VCaP (cell line): ENCODE measurements around the gene NDUFA5.
A peak's percentile ranks its signal among the peaks of the same experiment; 100 is the strongest.

Experiments
- H3K27ac ChIP-seq: fragments of 450-650 bp; 2 replicates; pipeline ENCODE4 v1.5.1; 2017
- TF ChIP-seq, protein P1 (sequence below): fragments of 450-650 bp; conservative IDR thresholded peaks from 2 replicates; pipeline ENCODE4 v1.5.1; 2017; ENCODE audit warnings: mild to moderate bottlenecking, moderate library complexity

The NDUFA5 gene

DNA sequence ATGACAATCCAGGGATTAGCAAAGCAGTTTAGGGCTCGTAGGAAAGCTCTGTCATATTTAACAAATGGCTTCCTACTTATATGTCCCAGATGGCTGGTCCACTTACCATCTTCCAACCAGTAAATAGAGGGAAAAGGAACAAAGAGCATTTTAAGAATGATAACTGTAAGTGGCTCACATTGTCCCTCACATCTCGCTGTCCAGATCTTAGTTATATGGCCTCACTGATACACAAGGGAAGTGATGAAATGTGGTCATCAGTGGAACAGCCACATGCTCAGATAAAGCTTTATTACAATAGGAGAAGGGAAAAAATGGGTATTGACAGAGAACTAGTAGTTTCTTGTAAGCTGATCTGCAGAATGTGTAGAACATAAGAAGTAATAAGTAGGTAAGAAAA, 59.0 kb downstream of the NDUFA5 start:
- TF ChIP-seq, protein P1, sequence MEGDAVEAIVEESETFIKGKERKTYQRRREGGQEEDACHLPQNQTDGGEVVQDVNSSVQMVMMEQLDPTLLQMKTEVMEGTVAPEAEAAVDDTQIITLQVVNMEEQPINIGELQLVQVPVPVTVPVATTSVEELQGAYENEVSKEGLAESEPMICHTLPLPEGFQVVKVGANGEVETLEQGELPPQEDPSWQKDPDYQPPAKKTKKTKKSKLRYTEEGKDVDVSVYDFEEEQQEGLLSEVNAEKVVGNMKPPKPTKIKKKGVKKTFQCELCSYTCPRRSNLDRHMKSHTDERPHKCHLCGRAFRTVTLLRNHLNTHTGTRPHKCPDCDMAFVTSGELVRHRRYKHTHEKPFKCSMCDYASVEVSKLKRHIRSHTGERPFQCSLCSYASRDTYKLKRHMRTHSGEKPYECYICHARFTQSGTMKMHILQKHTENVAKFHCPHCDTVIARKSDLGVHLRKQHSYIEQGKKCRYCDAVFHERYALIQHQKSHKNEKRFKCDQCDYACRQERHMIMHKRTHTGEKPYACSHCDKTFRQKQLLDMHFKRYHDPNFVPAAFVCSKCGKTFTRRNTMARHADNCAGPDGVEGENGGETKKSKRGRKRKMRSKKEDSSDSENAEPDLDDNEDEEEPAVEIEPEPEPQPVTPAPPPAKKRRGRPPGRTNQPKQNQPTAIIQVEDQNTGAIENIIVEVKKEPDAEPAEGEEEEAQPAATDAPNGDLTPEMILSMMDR, result no peak
- no peak overlapping the region for H3K27ac ChIP-seq

DNA sequence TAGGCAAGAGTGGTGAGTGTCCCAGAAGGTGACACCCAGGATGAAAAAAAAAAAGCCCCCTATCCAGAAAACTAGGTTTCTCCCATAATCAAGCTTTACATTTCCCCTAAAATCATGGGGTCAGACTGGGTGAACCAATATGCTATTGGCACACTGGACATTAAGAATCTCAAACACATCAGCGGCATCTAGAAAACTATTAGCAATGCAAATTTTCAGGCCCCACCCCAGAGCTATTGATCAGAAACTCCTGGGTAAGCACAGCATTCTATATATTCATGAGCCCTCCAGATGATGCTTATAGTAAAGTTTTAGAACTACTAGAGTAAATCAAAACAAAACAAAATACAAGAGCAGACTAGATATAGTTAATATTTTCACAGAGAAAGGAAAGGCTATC, 59.6 kb downstream of the NDUFA5 start:
- no peak overlapping the region for H3K27ac ChIP-seq
- TF ChIP-seq, protein P1, result no peak

DNA sequence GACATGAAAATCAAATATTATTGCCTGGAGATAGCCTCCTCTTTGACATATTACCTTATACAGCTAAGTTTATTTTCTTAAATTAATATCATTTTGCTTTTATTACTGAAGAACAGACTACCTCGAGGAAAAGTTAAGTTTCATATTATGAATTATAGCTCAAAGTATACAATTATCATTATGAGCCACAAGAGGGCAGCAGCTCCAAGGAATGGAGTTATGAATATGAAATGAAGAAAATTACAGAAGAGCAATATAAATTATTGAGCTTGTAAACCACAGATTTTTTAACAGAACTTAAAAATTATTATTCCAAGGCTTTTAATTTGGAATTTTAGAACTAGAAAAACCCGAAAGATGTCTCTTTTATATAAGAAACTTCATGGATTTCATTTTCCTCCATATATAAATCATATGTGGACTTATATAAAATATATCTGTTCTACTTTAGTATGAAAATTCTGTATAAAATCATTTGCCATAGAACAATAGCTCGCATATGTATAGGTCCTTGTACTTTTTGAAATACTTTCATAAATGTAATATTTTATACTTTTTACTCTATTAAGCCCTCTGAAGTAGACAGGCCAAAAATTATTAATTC, 63.3 kb downstream of the NDUFA5 start:
- TF ChIP-seq, protein P1, result peak; percentile 94
- H3K27ac ChIP-seq, result no peak overlapping the region

DNA sequence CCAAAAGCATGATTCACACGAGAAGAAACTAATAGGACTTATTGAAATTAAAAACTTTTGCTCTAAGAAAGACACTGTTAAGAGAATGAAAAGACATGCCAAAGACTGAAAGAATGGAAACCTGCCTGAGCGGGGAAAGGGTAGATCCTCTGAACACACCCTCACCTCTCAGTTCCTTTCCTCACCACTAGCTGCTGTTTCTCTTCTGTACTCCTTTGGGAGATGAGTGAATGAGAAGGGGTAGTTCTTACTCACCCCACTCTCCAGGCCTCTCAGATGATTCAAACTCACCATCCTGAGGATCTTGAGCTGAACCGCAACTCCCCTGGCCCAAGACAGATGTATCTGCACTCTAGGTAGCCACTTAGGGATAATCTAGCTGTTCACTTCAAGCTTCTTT, 65.1 kb downstream of the NDUFA5 start:
- TF ChIP-seq, protein P1, result peak; percentile 43
- no peak overlapping the region for H3K27ac ChIP-seq
